Measurements from ENCODE around the gene HOXA11.
A peak's percentile ranks its signal among the peaks of the same experiment; 100 is the strongest.

The HOXA11 gene

DNA sequence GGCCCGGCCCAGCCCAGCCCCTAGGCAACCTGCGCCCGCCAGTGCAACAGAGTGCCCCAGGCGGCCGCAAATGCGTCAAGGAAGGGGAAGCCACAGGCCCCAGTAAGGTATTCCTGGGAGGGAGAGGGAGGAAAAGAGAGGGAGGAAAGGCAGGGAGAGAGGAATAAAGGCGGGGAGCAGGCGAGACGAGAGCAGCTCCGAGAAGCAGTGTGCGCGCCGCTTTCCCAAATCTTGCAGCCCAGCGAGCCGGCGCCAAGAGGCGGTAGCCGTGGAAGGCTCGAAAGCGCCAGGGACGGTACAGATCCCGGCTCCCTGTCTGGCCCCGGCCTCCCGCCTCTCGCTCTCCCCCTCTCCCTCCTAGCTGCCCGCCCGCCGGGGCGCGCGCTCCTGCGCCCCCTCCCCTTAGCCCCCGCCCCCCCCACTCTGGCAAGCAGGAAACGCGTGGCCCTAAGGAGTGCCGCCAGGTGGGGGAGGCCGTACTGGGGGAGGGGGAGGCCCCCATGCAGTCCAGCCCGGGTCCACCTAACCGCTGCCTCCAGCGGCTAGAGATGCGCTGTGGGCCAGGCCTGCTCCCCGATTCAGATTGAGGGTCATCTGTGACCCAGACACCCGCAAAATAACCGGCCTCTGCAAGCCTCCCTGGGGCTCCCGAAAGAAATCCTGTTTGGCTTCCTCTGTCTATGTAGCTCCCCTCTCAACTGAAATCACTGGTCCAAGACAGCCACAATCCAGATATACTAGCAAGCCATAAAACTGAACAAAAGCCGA lies 15.2 kb downstream of the HOXA11 start:
- DNase-seq (ENCODE audit: low spot score): peak; percentile 88

GRCh38 chr7:27168265-27168947 lies 16.6 kb downstream of the HOXA11 start:
- DNase-seq (ENCODE audit: low spot score): peak; percentile 86

DNA sequence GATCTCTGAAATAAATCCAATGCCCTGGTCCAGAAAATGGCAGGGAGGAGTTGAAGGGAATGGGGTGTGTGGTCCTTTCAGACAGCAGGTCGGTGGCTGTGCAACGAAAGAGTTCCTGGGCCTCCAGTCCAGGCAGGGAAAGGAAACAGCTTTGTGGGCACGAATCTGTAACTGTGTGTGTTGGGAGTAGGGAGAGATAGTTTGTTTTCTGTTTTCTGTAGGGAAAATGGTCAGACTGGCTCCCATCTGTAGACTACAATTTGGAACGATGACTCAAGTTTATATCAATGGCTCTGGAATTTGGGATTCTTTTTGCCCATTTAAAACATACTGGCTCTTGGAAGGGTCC lies 17.1 kb downstream of the HOXA11 start:
- no peak for DNase-seq (ENCODE audit: low spot score)

GRCh38 chr7:27166531-27167505 lies 18.2 kb downstream of the HOXA11 start:
- no peak for DNase-seq (ENCODE audit: low spot score)

DNA sequence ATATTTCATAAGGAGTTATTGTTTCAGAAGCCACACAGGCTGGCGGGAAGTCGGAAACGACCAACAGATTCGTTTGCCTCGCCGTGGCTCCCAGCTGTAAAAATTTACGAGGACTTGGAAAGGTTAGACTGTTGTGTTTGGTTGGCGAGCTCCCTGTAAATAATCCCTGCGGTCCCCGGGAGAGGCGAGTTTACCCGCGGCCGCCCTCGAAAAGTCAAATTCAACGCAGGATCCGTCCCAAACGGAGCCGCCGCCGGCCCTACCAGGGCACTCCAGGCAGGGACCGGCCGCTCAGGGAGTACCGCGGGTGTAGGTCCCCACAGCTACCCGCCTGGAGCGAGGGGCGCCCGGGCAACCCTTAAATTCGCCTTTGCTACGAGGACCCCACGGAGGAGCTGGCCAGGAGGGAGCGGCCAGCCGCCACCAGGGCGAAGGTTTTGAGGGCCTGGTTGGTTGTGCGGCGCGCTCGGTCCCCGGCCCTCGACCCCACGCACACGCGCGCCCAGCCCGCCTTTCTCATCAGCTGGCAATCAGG lies 19.0 kb downstream of the HOXA11 start:
- DNase-seq (ENCODE audit: low spot score): no peak

GRCh38 chr7:27165089-27165995 lies 19.7 kb downstream of the HOXA11 start, which contains the start of gene HOXA9:
Gene HOXA9 (minus strand): TSS chr7:27165537. CDS start chr7:27165457, 80 bp downstream.
- DNase-seq (ENCODE audit: low spot score): peak; percentile 91

- DNase-seq (ENCODE audit: low spot score): no peak
These were observed 20.5 kb downstream of the HOXA11 start for GRCh38 chr7:27164367-27165088.

GRCh38 chr7:27164045-27164366 lies 21.0 kb downstream of the HOXA11 start:
- DNase-seq (ENCODE audit: low spot score): no peak

DNA sequence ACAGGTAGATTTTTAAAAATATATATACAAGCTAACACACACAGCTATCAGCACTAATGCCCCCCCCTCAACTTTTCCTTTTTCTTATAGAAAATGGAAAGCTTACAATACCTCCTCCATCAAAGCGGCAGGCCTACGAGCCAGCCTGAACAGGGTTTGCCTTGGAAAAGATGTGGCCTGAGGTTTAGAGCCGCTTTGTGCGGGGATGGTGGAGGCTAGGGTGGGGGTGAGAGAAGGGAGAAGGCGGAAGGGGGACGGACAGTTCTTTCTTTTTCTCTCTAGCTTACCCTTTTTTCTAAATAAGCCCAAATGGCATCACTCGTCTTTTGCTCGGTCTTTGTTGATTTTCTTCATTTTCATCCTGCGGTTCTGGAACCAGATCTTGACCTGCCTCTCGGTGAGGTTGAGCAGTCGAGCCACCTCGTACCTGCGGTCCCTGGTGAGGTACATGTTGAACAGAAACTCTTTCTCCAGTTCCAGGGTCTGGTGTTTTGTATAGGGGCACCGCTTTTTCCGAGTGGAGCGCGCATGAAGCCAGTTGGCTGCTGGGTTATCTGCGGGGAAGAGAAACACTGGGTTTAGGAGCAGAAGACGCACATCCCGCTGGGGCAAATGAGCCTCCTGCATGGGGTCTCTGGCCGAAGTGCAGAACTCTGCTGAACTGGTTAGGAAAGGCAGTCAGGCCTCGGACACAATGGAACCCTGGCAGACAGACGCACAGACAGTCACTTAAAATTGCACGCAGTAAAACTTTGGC lies 21.6 kb downstream of the HOXA11 start:
- no peak for DNase-seq (ENCODE audit: low spot score)

GRCh38 chr7:27162561-27163287 lies 22.3 kb downstream of the HOXA11 start:
- no peak for DNase-seq (ENCODE audit: low spot score)

DNA sequence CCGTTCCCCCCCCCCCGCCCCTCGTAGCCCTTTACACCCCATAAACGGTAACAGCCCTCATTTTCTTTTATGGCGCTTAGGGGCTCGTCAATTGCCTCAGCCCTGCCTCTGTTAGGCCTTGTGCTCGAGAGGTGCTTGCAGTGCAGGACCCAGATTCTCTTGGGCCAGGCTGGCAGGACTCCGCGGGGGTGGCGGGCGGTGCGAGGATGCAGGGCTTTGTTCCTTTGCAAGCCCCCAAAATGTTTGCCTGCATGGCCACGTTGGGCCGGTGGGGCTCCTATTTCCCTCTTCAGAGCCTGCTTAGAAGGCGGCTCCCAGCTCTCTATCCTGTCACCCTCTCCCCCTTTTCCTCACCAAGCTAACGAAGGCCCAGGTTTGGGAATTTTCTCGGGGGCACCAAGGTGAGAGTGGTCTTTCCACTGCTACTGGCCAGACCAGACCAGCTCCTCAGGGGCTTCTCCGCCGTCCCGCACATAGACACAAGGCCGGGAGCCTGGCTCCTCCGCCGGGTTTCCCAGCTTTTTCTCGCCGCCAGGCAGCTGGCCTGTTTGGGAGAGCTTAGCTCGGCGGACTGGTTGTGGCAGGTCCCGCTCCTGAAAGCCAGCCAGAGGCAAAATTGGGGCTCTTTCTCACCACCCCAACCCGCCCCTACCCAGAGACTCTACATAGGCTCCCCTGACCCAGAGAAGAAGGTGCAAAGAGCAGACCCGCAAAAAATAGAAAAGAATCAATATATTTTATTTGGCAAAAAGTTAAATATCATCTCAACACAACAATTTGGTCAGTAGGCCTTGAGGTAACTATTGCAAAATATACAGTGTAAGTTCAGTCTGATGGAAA lies 23.1 kb downstream of the HOXA11 start:
- no peak for DNase-seq (ENCODE audit: low spot score)

DNA sequence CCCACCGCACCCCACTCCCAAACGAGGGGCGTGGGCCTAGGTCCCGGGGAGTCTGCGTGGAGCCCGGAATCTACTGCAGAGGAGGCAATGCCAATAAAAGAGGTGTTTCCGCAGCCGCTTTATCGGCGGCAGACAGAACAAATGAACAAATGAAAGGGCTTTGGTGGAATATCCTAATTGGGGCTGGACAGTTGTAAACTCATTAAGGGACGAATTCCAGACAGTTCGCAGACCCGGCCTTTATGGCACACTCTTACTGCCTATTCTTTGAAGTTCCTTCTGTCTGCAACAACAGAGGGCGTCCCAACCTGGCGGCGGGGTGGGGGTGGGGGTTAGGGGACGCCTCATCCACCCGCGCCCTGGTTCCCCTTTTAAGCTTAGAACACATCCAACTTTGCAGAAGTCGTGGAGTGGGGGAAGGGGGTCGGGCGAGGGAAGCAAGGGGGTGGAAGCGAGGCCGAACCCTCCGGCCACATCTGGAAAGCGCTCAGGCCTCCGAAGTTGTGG lies 23.8 kb downstream of the HOXA11 start:
- peak; percentile 82 for DNase-seq (ENCODE audit: low spot score)

GRCh38 chr7:27160546-27161213 lies 24.4 kb downstream of the HOXA11 start:
- DNase-seq (ENCODE audit: low spot score): peak; percentile 94

- DNase-seq (ENCODE audit: low spot score): no peak
These were observed 24.9 kb downstream of the HOXA11 start for GRCh38 chr7:27160145-27160545.

- peak; percentile 75 for DNase-seq (ENCODE audit: low spot score)
These were observed 25.5 kb downstream of the HOXA11 start for GRCh38 chr7:27159266-27160144.
